Right lobe of liver (tissue), 6 donors: Measurements from ENCODE around the gene ATXN1L. TPM values are rescaled to one million over a fixed set of nuclear protein-coding genes. Genes with fewer than 3 reads are reported as not detected.
"Not testable (repeated sequence)": the region's sequence is repeated elsewhere in the genome, so short reads cannot be mapped to it uniquely, and the experiment has no call there.

ENCODE experiments used
- ATAC-seq, 4 donors: fragments of 200-7000 bp; cut with Tn5 transposase; one replicate each; pipeline ENCODE4 v1.9.1; 2020; ENCODE audit warnings: mild to moderate bottlenecking in 4 of 4, moderate library complexity in 4 of 4
- DNase-seq, 3 donors: peaks; one replicate each; pipeline ENCODE4 v3.0.0-alpha.2; 2020
- H3K27ac ChIP-seq, 3 donors: fragments of 200-600 bp; one replicate each; pipeline ENCODE4 v1.8.0; 2022
- H3K27me3 ChIP-seq, 2 donors: fragments of 200-600 bp; one replicate each; pipeline ENCODE4 v1.8.0; 2022
- H3K36me3 ChIP-seq, 4 donors: fragments of 200-600 bp; sonication (generic) in 1 of 4; one replicate each; pipeline versions ENCODE4 v1.5.1 to v1.8.0; 2017 to 2022; ENCODE audit warnings: control low read depth in 1 of 4
- H3K4me1 ChIP-seq, 4 donors: fragments of 200-600 bp; sonication (generic) in 1 of 4; one replicate each; pipeline versions ENCODE4 v1.5.1 to v1.8.0; 2017 to 2022; ENCODE audit warnings: control low read depth in 1 of 4
- H3K4me3 ChIP-seq, 3 donors: fragments of 200-600 bp; one replicate each; pipeline ENCODE4 v1.8.0; 2022
- H3K9me3 ChIP-seq, 4 donors: fragments of 200-600 bp; sonication (generic) in 1 of 4; one replicate each; pipeline versions ENCODE4 v1.5.1 to v1.8.0; 2017 to 2022; ENCODE audit warnings: control low read depth in 1 of 4
- POLR2A ChIP-seq: fragments of 450-650 bp; IDR thresholded peaks from one replicate; pipeline ENCODE4 v1.6.1; 2017; ENCODE audit warnings: antibody characterized with exemption, mild to moderate bottlenecking
- WGBS: methylation state at CpG from one replicate; pipeline ENCODE4 v1.1.6; 2018; ENCODE audit warnings: low coverage, low lambda C conversion rate; ENCODE audit not compliant: insufficient coverage; ENCODE audit errors: missing lambda C conversion rate; 5-methylcytosine and 5-hydroxymethylcytosine counted together
- intact Hi-C, 2 donors: fragments of 100-400 bp; cut with DNase I; formaldehyde crosslinking; loops; one replicate each; pipeline versions ENCODE4 v1.11.2 to v1.14.1; 2022
- total RNA-seq, 6 experiments: library from RNA; depleted of rRNA in 2 of 6; stranded (reverse); fragments of >200 nt in 2 of 6; fragmentation: NEBNext Ultra II Directional in 3 of 6; extraction: Animal tissue kit (Norgen Biotek cat#: 25700) in 3 of 6; gene quantifications; one replicate each; pipeline versions ENCODE4 v1.1.0 to v1.2.4, GENCODE V29; 2016 to 2023
- TF ChIP-seq, protein P1 (sequence below), 4 donors: fragments of 200-600 bp in 3 of 4; fragments of 450-650 bp in 1 of 4; IDR thresholded peaks; one replicate each; pipeline versions ENCODE4 v1.5.1 to v1.8.0; 2016 to 2022; ENCODE audit warnings: antibody characterized with exemption in 4 of 4, mild to moderate bottlenecking in 2 of 4
- donor health status: DM: no; HTN: yes; CAD: no.
- donor health status: DM: no; HTN: no; CAD: no.
- donor health status: DM: no; HTN: no; CAD: no.
- donor health status: DM: no; HTN: yes; CAD: no.
- donor health status: DM: no; HTN: yes; CAD: no.

Gene ATXN1L
- total RNA-seq, 6 experiments from 2014 or later = 9.2 to 11.9 (median 10.3) TPM

DNA sequence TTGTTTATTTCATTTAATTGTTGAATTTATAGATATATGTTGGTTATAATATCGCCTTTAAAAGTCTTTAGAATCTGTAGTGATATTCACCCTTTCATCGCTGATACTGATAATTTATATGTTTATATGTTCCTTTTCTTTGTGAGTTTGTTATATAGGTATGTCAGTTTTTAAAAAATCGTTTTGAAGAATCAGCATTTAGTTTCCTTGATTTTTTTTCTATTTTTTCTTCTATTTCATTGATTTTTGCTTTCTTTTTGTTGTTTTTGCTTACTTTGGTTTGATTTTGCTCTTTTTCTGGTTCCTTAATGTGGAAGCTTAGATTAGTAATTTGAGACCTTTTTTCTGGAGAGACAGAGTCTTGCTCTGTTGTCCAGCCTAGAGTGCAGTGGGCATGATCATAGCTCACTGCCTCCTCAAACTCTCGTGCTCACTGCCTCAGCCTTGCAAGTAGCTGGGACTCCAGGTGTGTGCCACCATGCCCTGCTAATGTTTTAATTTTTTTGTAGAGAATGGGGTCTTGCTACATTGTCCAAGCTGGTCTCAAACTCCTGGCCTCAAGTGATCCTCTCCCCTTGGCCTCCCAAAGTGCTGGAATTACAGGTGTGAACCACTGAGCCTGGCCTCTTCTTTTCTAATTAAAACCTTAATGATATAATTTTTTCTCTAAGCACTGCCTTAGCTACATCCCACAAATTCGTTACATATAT lies 57.0 kb downstream of the ATXN1L start:
- H3K27ac ChIP-seq = no peak overlapping the region
- peaks cover 0 to 37% (median 1%) of the 10 kb centered on the region in 4 donors for H3K4me1 ChIP-seq
- no peaks in the 10 kb centered on the region for H3K9me3 ChIP-seq
- TF ChIP-seq, protein P1, sequence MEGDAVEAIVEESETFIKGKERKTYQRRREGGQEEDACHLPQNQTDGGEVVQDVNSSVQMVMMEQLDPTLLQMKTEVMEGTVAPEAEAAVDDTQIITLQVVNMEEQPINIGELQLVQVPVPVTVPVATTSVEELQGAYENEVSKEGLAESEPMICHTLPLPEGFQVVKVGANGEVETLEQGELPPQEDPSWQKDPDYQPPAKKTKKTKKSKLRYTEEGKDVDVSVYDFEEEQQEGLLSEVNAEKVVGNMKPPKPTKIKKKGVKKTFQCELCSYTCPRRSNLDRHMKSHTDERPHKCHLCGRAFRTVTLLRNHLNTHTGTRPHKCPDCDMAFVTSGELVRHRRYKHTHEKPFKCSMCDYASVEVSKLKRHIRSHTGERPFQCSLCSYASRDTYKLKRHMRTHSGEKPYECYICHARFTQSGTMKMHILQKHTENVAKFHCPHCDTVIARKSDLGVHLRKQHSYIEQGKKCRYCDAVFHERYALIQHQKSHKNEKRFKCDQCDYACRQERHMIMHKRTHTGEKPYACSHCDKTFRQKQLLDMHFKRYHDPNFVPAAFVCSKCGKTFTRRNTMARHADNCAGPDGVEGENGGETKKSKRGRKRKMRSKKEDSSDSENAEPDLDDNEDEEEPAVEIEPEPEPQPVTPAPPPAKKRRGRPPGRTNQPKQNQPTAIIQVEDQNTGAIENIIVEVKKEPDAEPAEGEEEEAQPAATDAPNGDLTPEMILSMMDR (IDR thresholded peaks at IDR 0.05) = no peak
- TF ChIP-seq POLR2A = no peak
- intact Hi-C loops = no loop called here
- DNase-seq = no peak
- ATAC-seq = no peak
- H3K27me3 ChIP-seq = no peaks in the 10 kb centered on the region
- 82% methylated on average over 5 of the region's 5 CpGs for WGBS
- no peaks in the 10 kb centered on the region for H3K36me3 ChIP-seq
- H3K4me3 ChIP-seq = no peak overlapping the region

DNA sequence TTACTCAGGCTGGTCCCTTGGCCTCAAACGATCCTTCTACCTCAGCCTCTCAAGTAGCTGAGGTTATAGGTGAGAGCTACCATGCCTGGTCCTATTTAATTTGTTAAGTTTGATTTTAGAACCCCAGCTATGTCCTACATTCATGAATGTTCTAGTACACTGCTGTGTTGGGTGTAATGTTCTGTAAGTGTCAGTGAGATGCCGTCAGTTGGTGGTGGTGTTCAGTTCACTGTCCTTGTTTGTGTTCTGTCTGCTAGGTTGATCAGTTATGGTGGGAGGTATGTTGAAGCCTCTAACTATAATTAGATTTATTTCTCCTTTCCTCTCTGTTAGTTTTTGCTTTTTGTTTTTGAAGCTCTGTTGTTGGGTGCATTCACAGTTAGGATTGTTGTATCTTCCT lies 57.8 kb downstream of the ATXN1L start:
- H3K36me3 ChIP-seq = no peaks in the 10 kb centered on the region
- no peak overlapping the region for H3K27ac ChIP-seq
- no peaks in the 10 kb centered on the region for H3K27me3 ChIP-seq
- ATAC-seq (no peak), DNase-seq (no peak)
- H3K4me1 ChIP-seq = peaks cover 0 to 39% (median 0%) of the 10 kb centered on the region in 4 donors
- TF ChIP-seq, protein P1 (IDR thresholded peaks at IDR 0.05) = no peak
- no peak for TF ChIP-seq POLR2A
- H3K4me3 ChIP-seq = no peak overlapping the region
- WGBS = 80% methylated on average over 2 of the region's 2 CpGs
- intact Hi-C loops = no loop called here
- no peaks in the 10 kb centered on the region for H3K9me3 ChIP-seq

DNA sequence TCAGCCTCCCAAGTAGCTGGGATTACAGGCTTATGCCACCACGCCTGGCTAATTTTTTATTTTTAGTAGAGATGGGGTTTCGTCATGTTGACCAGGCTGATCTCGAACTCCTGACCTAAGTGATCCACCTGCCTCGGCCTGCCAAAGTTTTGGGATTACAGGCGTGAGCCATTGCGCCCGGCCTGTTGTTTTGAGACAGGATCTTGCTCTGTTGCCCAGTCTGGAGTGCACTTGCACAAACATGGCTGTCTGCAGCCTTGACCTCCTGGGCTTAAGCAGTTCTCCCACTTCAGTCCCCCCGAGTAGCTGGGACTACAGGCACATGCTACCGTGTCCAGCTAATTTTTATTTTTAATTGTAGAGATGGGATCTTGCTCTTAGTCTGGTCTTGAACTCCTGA lies 58.5 kb downstream of the ATXN1L start:
- WGBS = 95% methylated on average over 8 of the region's 9 CpGs
- intact Hi-C loops = no loop called here

DNA sequence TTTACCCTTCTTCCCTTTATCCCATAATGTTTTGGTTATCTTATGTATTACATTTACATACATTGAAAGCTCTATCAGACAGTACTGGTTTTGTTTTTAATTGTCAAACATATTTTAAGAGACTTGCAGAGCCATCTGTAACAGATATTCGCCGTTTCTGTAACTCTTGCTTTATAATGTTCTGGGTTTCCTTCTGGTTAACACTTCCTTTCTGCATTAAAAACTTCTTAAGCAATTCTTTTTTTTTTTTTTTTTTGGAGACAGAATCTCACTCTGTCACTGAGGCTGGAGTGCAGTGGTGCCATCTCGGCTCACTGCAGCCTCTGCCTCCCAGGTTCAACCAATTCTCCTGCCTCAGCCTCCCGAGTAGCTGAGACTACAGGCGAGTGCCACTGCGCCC lies 60.0 kb downstream of the ATXN1L start:
- H3K27me3 ChIP-seq, H3K27ac ChIP-seq, intact Hi-C loops, DNase-seq, H3K4me3 ChIP-seq, H3K9me3 ChIP-seq, H3K36me3 ChIP-seq, ATAC-seq: not testable (repeated sequence)
- whole genome bisulfite sequencing = 61% methylated on average over 3 of the region's 6 CpGs
- peaks cover 0 to 25% (median 0%) of the 10 kb centered on the region in 4 donors for H3K4me1 ChIP-seq

More for the DNA sequence above, 58.5 kb downstream of the ATXN1L start:
- no peak for ATAC-seq
- Histone ChIP-seq H3K4me3 (no peak overlapping the region), H3K9me3 (no peaks in the 10 kb centered on the region), H3K27ac (no peak overlapping the region), H3K4me1 (peaks cover 0 to 36% (median 0%) of the 10 kb centered on the region in 4 donors), H3K27me3 (no peaks in the 10 kb centered on the region), H3K36me3 (no peaks in the 10 kb centered on the region)
- TF ChIP-seq POLR2A = no peak
- TF ChIP-seq, protein P1 (IDR thresholded peaks at IDR 0.05) = no peak
- no peak for DNase-seq

Other genes starting within 250 kb of the ATXN1L start
- gene MARVELD3, start 219.8 kb upstream of the ATXN1L start, total RNA-seq = 1 to 10 TPM; 4.4 to 9.2 (median 5.6) TPM
- gene PHLPP2, start 121.3 kb upstream of the ATXN1L start, total RNA-seq = 1 to 10 TPM; 2.3 to 9.8 (median 5.6) TPM
- 10 to 100 TPM; 47.8 to 54.1 (median 52.5) TPM for gene AP1G1, start 37.1 kb upstream of the ATXN1L start, total RNA-seq
- gene ZNF821, start 38.2 kb downstream of the ATXN1L start, total RNA-seq = 1 to 10 TPM; 1.3 to 3.8 (median 1.7) TPM
- gene IST1, start 49.6 kb downstream of the ATXN1L start, total RNA-seq = 10 to 100 TPM; 44.7 to 73.4 (median 65.5) TPM
- gene PKD1L3, start 154.4 kb downstream of the ATXN1L start, total RNA-seq = 1 to 10 TPM in 2 of 6 experiments, under 1 TPM in 4; 0.60 to 2.0 (median 0.83) TPM
- 100 to 1,000 TPM in 1 of 6 experiments, 10 to 100 TPM in 5; 26.7 to 108 (median 74.6) TPM for gene DHODH, start 162.8 kb downstream of the ATXN1L start, total RNA-seq
- over 10,000 TPM; 42,048 to 58,242 (median 47,923) TPM for gene HP, start 208.5 kb downstream of the ATXN1L start, total RNA-seq
- gene HPR, start 217.2 kb downstream of the ATXN1L start, total RNA-seq = 100 to 1,000 TPM; 115 to 337 (median 142) TPM
- 10 to 100 TPM in 2 of 6 experiments, 1 to 10 TPM in 4; 5.5 to 11.6 (median 8.2) TPM for gene TXNL4B, start 247.6 kb downstream of the ATXN1L start, total RNA-seq
- gene DHX38, start 247.9 kb downstream of the ATXN1L start, total RNA-seq = 10 to 100 TPM; 22.2 to 29.8 (median 23.3) TPM